Large intestine (tissue), 3 donors: ENCODE data around the gene MED15. TPM values are rescaled to one million over a fixed set of nuclear protein-coding genes. Genes with fewer than 3 reads are reported as not detected.

Experiments used
- DNase-seq, 2 donors: peaks; one replicate each; pipeline versions ENCODE4 v3.0.0 to v3.0.0-alpha.2; 2013
- H3K27ac ChIP-seq: one replicate; pipeline ENCODE4 v1.5.1; 2013; ENCODE audit warnings: low read length
- H3K27me3 ChIP-seq: 2 replicates; pipeline ENCODE4 v1.6.1; 2013; ENCODE audit warnings: low read length; ENCODE audit not compliant: control insufficient read depth, insufficient read depth
- H3K36me3 ChIP-seq: 2 replicates; pipeline ENCODE4 v1.6.1; 2013; ENCODE audit warnings: low read length; ENCODE audit not compliant: control insufficient read depth, insufficient read depth
- H3K4me1 ChIP-seq: one replicate; pipeline ENCODE4 v1.6.1; 2013; ENCODE audit warnings: low read length; ENCODE audit not compliant: control insufficient read depth, insufficient read depth
- H3K4me3 ChIP-seq: one replicate; pipeline ENCODE4 v1.5.1; 2013; ENCODE audit warnings: low read length
- H3K9me3 ChIP-seq: one replicate; pipeline ENCODE4 v1.6.1; 2013; ENCODE audit warnings: mild to moderate bottlenecking, low read depth, low read length, moderate library complexity; ENCODE audit not compliant: control insufficient read depth
- WGBS: methylation state at CpG from one replicate; pipeline ENCODE4 v1.1.5; 2013; ENCODE audit warnings: low lambda C conversion rate; ENCODE audit not compliant: insufficient coverage; 5-methylcytosine and 5-hydroxymethylcytosine counted together
- polyA plus RNA-seq: library from polyadenylated mRNA; unstranded; fragments of 120-200 nt; gene quantifications from one replicate; pipeline ENCODE4 v1.2.1, GENCODE V29; 2013

The MED15 gene
- polyA plus RNA-seq, 1 donor = 51.5 TPM

DNA sequence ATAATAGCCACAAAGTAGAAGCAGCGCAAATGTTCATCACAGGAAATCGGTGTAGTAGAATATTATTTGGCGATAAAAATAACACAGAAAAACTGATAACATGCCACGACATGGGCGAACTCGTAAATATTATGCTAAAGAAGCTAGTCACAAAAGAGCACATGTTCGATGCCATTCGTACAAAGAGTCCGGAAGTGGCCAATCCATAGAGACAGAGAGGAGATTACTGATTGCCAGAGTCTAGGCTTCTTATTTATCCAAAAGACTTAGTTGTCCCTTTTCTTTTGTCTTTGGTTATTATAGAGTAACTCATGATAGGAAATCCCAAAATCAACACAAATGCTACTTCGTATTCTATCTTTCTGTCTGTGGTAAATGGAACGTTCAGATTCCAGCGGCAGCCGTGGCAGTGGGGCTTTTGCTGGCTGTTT, 56.5 kb downstream of the MED15 start:
- no peak overlapping the region for H3K27ac ChIP-seq
- H3K4me1 ChIP-seq = no peaks in the 10 kb centered on the region
- WGBS = 100% methylated on average over 3 of the region's 13 CpGs
- no peaks in the 10 kb centered on the region for H3K27me3 ChIP-seq
- H3K36me3 ChIP-seq = peaks cover 69% of the 10 kb centered on the region
- no peak for DNase-seq
- H3K4me3 ChIP-seq = no peak overlapping the region
- H3K9me3 ChIP-seq = no peaks in the 10 kb centered on the region

DNA sequence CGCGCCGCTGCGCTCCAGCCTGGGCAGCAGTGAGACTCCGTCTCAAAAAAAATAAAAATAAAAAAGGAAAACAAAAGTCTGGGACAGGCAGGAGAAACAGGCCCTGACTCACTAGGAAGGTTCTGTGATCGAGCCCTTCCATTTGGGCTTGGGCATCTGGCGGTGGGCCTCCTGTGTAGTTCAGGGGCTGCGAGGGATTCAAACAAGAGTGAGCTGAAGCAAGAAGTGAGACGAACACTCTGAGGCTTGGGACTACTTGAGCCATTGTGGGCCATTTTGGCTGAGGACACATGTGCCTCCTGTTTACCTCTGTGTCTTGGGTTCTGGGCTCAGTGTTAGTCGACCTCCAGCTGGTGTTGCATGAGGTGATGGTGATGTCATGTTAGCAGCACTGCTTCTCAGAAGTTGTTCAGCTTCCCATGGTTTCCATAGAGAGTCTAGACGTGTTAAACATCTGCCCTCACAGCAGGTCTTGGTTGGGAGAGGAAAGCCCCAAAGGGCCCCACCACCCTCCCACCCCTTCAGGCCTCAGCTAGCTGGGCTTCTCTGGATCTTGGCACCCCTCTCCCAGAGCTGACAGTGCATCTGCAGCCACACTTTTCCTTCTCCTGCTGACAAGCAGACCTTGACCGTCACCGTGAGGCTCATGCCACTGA, 57.8 kb downstream of the MED15 start:
- Histone ChIP-seq H3K27ac (no peak overlapping the region), H3K9me3 (no peaks in the 10 kb centered on the region), H3K36me3 (peaks cover 65% of the 10 kb centered on the region), H3K27me3 (no peaks in the 10 kb centered on the region), H3K4me1 (no peaks in the 10 kb centered on the region), H3K4me3 (no peak overlapping the region)
- DNase-seq = no peak
- whole genome bisulfite sequencing = no CpG with 5 or more reads among the region's 13 CpGs

DNA sequence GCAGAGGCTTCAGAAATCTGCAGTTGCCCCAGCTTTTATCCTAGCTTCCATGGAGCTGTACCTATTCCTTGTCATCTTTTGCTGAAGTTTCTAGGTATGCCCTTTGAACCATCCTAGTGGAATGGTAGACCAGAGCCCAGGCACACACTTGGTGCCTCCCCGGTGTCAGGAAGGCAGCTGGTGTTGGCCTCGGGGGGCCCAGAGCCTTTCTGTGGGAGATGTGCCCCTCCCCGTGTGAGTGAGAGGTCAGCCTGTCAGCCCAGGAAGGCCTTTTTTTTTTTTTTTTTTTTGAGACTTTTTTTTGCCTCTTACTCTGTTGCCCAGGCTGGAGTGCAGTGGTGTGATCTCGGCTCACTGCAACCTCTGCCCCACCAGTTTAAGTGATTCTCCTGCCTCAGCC, 58.4 kb downstream of the MED15 start:
- Histone ChIP-seq H3K36me3 (peaks cover 59% of the 10 kb centered on the region), H3K4me1 (no peaks in the 10 kb centered on the region), H3K27me3 (no peaks in the 10 kb centered on the region), H3K27ac (no peak overlapping the region), H3K4me3 (no peak overlapping the region), H3K9me3 (no peaks in the 10 kb centered on the region)
- DNase-seq = no peak
- WGBS = 80% methylated on average over 1 of the region's 4 CpGs

DNA sequence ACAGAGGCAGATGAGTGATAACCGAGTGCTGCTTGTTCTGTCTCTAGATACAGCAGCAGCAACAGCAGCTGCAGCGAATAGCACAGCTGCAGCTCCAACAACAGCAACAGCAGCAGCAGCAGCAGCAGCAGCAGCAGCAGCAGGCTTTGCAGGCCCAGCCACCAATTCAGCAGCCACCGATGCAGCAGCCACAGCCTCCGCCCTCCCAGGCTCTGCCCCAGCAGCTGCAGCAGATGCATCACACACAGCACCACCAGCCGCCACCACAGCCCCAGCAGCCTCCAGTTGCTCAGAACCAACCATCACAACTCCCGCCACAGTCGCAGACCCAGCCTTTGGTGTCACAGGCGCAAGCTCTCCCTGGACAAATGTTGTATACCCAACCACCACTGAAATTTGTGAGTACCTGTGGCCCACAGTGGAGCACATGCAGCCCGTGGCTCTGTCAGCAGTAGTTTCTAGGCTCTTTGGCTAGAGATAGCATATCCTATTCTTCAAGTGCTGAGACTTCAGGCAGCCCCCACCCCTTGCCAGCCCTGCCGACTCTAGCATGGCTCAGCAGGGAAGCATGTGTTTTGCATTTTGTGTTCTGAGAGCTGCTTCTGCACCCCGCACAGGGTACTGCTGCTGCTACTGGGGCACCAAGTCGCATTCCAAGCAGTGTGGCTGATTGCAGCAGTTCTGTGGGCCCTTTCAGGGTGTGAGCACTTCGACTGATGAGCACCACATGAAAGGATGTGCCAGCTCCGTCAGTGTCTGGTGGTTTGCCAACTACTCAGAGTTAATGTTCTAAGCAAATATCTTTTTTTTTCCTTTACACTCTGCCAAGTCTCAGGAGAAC, 59.2 kb downstream of the MED15 start:
- DNase-seq = peak in 1 of 2 donors; percentile 26
- no peaks in the 10 kb centered on the region for H3K27me3 ChIP-seq
- no peak overlapping the region for H3K27ac ChIP-seq
- no peak overlapping the region for H3K4me3 ChIP-seq
- H3K4me1 ChIP-seq = no peaks in the 10 kb centered on the region
- no peaks in the 10 kb centered on the region for H3K9me3 ChIP-seq
- WGBS = no CpG with 5 or more reads among the region's 14 CpGs
- H3K36me3 ChIP-seq = peaks cover 68% of the 10 kb centered on the region

DNA sequence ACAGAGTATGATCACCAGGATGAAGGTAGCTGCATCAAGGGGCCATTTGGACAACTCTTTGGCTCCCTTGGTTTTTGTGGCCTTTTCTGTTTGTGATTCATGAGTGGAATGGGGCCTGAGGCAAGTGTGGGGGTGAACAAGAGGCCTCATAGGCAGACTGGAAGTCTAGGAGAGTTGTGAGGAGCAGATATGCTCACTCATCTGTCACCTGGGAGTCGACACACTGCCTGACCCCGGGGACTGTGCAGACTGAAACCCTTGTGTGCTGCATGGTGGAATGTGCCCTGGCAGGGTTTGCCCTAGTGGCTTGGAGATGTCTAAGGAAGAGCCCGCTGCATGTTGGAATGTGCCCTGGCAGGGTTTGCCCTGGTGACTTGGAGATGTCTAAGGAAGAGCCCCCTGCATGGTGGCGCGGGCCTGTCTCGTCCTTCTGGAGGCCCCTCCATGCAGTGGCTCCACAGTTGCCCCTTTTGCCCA, 60.0 kb downstream of the MED15 start:
- H3K4me3 ChIP-seq = no peak overlapping the region
- no peaks in the 10 kb centered on the region for H3K4me1 ChIP-seq
- WGBS = no CpG with 5 or more reads among the region's 6 CpGs
- no peak overlapping the region for H3K27ac ChIP-seq
- DNase-seq = no peak
- no peaks in the 10 kb centered on the region for H3K9me3 ChIP-seq
- no peaks in the 10 kb centered on the region for H3K27me3 ChIP-seq
- peaks cover 75% of the 10 kb centered on the region for H3K36me3 ChIP-seq

DNA sequence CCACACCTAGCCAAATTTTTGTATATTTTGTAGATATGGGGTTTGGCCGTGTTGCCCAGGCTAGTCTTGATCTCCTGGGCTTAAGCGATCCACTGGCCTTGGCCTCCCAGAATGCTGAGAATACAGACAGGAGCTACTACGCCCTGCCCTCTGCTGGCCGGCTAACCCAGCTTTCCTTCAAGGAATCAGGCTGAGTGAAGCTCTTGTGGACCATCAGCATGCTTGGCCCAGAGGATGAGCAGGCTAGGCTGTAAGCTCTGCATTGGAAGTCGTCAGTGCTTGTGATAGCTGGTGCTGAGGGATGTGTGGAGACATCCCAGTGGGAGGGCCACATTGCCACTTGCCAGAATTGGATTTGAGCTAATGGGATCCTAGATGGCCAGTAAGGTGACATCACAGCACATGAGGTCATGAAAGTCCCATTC, 60.6 kb downstream of the MED15 start:
- H3K27me3 ChIP-seq = no peaks in the 10 kb centered on the region
- no peak overlapping the region for H3K4me3 ChIP-seq
- peaks cover 71% of the 10 kb centered on the region for H3K36me3 ChIP-seq
- WGBS = no CpG with 5 or more reads among the region's 5 CpGs
- no peak overlapping the region for H3K27ac ChIP-seq
- no peak for DNase-seq
- no peaks in the 10 kb centered on the region for H3K4me1 ChIP-seq
- no peaks in the 10 kb centered on the region for H3K9me3 ChIP-seq

DNA sequence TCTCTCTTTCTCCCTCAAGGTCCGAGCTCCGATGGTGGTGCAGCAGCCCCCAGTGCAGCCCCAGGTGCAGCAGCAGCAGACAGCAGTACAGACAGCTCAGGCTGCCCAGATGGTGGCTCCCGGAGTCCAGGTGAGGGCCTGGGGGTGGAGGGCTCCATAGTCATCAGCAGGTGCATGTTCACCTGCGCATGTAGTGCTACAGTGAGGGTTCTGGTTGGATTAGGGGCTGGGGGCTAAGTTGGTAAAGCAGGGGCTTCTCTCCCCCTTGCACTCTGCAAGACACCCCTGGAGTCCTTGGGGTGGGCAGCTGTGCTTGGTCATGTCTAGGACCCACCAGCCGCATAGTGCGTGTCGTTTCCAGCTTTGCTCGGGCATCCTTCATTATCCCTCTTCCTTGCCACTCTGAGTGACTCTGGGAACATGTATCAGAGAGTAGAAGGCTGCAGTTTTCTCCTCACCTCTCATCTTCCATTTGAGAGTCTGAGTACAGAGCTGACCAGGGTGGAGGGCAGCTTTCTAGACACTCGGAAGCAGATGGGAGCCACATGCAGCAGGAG, 61.2 kb downstream of the MED15 start:
- no peak overlapping the region for H3K4me3 ChIP-seq
- DNase-seq = no peak
- peaks cover 75% of the 10 kb centered on the region for H3K36me3 ChIP-seq
- no CpG with 5 or more reads among the region's 9 CpGs for WGBS
- H3K4me1 ChIP-seq = no peaks in the 10 kb centered on the region
- no peaks in the 10 kb centered on the region for H3K9me3 ChIP-seq
- H3K27me3 ChIP-seq = no peaks in the 10 kb centered on the region
- no peak overlapping the region for H3K27ac ChIP-seq

DNA sequence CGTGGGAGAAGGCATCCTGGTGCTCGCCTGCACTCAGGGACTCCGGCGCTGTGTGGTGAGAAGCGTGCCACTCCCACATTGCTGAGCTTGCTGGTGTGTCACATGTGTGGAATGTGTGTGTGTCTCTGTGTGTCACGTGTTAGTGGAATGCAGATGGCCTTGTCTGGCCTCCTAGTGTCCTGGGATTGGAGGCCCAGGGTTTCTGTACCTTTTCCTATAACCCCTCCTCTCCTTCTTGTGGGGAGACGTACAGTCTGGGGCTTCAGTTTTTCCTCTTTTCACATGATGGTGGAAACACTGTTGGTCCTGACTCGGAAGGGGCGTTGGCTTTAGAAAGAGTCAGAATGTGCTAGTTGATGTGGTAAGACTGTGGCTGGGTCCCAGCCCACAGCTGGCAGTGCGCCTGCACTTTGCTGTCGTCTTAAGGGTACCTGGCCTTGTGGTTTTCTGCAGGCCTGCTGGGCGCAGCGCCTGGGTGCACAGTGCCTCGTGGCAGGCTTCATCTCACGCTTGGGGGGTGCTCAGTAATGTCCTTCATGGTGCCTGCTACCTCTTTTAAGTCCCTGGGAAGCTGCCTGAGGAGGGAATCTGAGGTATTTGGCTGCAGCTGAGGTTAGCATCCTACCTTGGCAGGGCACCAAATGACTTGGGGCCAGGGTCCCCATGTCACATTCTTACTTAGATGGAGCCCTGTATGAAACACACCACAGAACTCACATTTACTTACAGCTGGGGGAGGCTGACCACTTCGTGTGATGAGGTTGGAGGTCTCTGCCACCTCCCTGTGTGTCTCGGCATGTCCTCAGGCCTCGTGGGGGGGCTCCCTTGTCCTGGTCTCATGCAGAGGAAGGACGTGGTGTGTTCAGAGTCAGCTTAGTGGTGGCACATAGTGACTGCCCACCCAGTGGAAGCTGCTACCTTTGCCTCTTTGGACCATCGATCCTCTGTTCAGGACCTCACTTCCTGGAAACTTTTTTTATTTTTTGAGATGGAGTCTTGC, 61.9 kb downstream of the MED15 start:
- Histone ChIP-seq H3K4me1 (no peaks in the 10 kb centered on the region), H3K27ac (peak overlapping the region; percentile 64), H3K4me3 (no peak overlapping the region), H3K27me3 (no peaks in the 10 kb centered on the region), H3K36me3 (peaks cover 81% of the 10 kb centered on the region), H3K9me3 (no peaks in the 10 kb centered on the region)
- no CpG with 5 or more reads among the region's 20 CpGs for WGBS
- peak; percentile 31 to 41 for DNase-seq

DNA sequence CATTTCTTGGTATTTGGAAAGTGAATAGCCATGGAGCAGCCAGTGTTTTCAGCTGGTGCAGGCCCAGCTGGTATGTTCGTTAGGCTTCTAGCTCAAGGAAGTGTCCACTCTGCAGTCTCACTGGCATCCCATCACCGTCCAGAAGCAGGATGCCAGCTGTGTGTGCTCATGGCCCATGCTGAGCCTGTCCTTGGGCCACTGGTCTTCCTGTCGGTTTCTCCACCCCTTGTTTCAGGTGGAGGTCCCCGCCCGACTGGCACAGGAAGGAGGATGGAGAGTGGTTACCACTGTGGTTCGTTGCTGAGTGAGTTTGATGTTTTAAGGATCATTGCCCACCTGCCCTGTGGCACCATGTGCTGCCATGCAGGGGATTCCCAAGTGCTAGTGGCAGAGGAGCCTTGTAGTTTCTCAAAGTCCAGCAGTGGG, 63.7 kb downstream of the MED15 start:
- no peaks in the 10 kb centered on the region for H3K27me3 ChIP-seq
- WGBS = 100% methylated on average over 3 of the region's 6 CpGs
- no peak for DNase-seq
- no peaks in the 10 kb centered on the region for H3K4me1 ChIP-seq
- H3K27ac ChIP-seq = no peak overlapping the region
- no peaks in the 10 kb centered on the region for H3K9me3 ChIP-seq
- peaks cover 83% of the 10 kb centered on the region for H3K36me3 ChIP-seq
- no peak overlapping the region for H3K4me3 ChIP-seq
